ENCODE data around the gene NR4A3.

GRCh38 chr9:99845063-99845462 is 23.4 kb downstream of the NR4A3 start:
- no peak for TF ChIP-seq SIN3A (IDR thresholded peaks at IDR 0.05; ENCODE audit: low read depth, low read length)
- TF ChIP-seq SMC3 (IDR thresholded peaks at IDR 0.05; ENCODE audit: borderline replicate concordance, low read length) = no peak
- no peak for TF ChIP-seq CTCF (IDR thresholded peaks at IDR 0.05 in 2 of 3, conservative IDR thresholded peaks at IDR 0.05 in 1 of 3; ENCODE audit: control insufficient read depth in 2 of 3, extremely low read depth in 1 of 3, insufficient read depth in 1 of 3, low read depth in 3 of 3, low read length in 3 of 3)
- no peak for TF ChIP-seq POLR2AphosphoS5 (IDR thresholded peaks at IDR 0.05; ENCODE audit: low read length)
- TF ChIP-seq ATF7 (IDR thresholded peaks at IDR 0.05; ENCODE audit: low read depth) = no peak
- no peak for TF ChIP-seq CBX5 (IDR thresholded peaks at IDR 0.05; ENCODE audit: low read depth)
- no peak for TF ChIP-seq PBX3 (IDR thresholded peaks at IDR 0.05; ENCODE audit: insufficient replicate concordance, low read depth, low read length)
- TF ChIP-seq RELB (IDR thresholded peaks at IDR 0.05; ENCODE audit: low read depth) = no peak
- no peak for TF ChIP-seq TAF1 (IDR thresholded peaks at IDR 0.05; ENCODE audit: borderline replicate concordance, low read depth, low read length)
- TF ChIP-seq SP1 (IDR thresholded peaks at IDR 0.05; ENCODE audit: low read depth, low read length) = no peak
- no peak for TF ChIP-seq EGR1 (IDR thresholded peaks at IDR 0.05; ENCODE audit: borderline replicate concordance in 1 of 2, low read depth in 2 of 2, low read length in 2 of 2)
- no peak for TF ChIP-seq SUZ12 (IDR thresholded peaks at IDR 0.05; ENCODE audit: unreplicated experiment)
- TF ChIP-seq HDAC6 (IDR thresholded peaks at IDR 0.05; ENCODE audit: unreplicated experiment) = no peak
- no peak for TF ChIP-seq MAX (IDR thresholded peaks at IDR 0.05; ENCODE audit: low read depth, low read length)

Measured in GM12878 (cell line).